Type B pancreatic cell (in vitro differentiated cells): Measurements from ENCODE around the gene CELF4. TPM values are rescaled to one million over a fixed set of nuclear protein-coding genes. Genes with fewer than 3 reads are reported as not detected.
A peak's percentile ranks its signal among the peaks of the same experiment; 100 is the strongest.

Source experiments
- DNase-seq: peaks from one replicate; pipeline ENCODE4 v3.0.0; 2021; ENCODE audit warnings: mixed read lengths; ENCODE audit not compliant: unreplicated experiment; ENCODE audit errors: extremely low spot score
- H3K27ac Mint-ChIP-seq: 2 replicates; pipeline ENCODE4 v1.8.0; 2021; ENCODE audit warnings: mild to moderate bottlenecking, mixed read lengths
- H3K27me3 Mint-ChIP-seq: 2 replicates; pipeline ENCODE4 v1.8.0; 2021; ENCODE audit warnings: mixed read lengths
- H3K36me3 Mint-ChIP-seq: 2 replicates; pipeline ENCODE4 v1.8.0; 2021; ENCODE audit warnings: mixed read lengths
- H3K4me1 Mint-ChIP-seq: one replicate; pipeline ENCODE4 v1.8.0; 2021; ENCODE audit warnings: mixed read lengths; ENCODE audit not compliant: unreplicated experiment
- H3K4me3 Mint-ChIP-seq: 2 replicates; pipeline ENCODE4 v1.8.0; 2021; ENCODE audit warnings: mild to moderate bottlenecking, mixed read lengths
- H3K9me3 Mint-ChIP-seq: 2 replicates; pipeline ENCODE4 v1.8.0; 2021; ENCODE audit warnings: mixed read lengths
- CTCF ChIP-seq: fragments of 200-600 bp; sonication (generic); conservative IDR thresholded peaks from 2 replicates; pipeline ENCODE4 v1.5.0; 2021; ENCODE audit warnings: antibody characterized with exemption, mild to moderate bottlenecking
- total RNA-seq: library from RNA; stranded (reverse); gene quantifications from 2 replicates; pipeline ENCODE4 v1.2.1, GENCODE V29; 2021; ENCODE audit warnings: low replicate concordance

The CELF4 gene
- total RNA-seq, 1 donor from 2014 or later: 9.2 TPM

- Mint-ChIP-seq H3K27me3 (peaks cover 13% of the 10 kb centered on the region), H3K36me3 (no peaks in the 10 kb centered on the region), H3K9me3 (no peaks in the 10 kb centered on the region), H3K4me3 (no peak overlapping the region), H3K27ac (no peak overlapping the region), H3K4me1 (peaks cover 20% of the 10 kb centered on the region)
- DNase-seq: no peak
- no peak for TF ChIP-seq CTCF
These were observed 167.2 kb downstream of the CELF4 start for GRCh38 chr18:37398248-37398920.

- Mint-ChIP-seq H3K4me1 (peaks cover 15% of the 10 kb centered on the region), H3K9me3 (no peaks in the 10 kb centered on the region), H3K4me3 (no peak overlapping the region), H3K27me3 (peaks cover 16% of the 10 kb centered on the region), H3K36me3 (no peaks in the 10 kb centered on the region), H3K27ac (no peak overlapping the region)
- no peak for DNase-seq
- TF ChIP-seq CTCF: no peak
These were observed 167.8 kb downstream of the CELF4 start for GRCh38 chr18:37397814-37398213.

GRCh38 chr18:37396971-37397720 lies 168.5 kb downstream of the CELF4 start:
- H3K4me1 Mint-ChIP-seq: peaks cover 8% of the 10 kb centered on the region
- H3K27ac Mint-ChIP-seq: no peak overlapping the region
- no peak for TF ChIP-seq CTCF
- no peaks in the 10 kb centered on the region for H3K36me3 Mint-ChIP-seq
- no peak for DNase-seq
- H3K4me3 Mint-ChIP-seq: no peak overlapping the region
- H3K9me3 Mint-ChIP-seq: no peaks in the 10 kb centered on the region
- H3K27me3 Mint-ChIP-seq: peaks cover 19% of the 10 kb centered on the region

DNA sequence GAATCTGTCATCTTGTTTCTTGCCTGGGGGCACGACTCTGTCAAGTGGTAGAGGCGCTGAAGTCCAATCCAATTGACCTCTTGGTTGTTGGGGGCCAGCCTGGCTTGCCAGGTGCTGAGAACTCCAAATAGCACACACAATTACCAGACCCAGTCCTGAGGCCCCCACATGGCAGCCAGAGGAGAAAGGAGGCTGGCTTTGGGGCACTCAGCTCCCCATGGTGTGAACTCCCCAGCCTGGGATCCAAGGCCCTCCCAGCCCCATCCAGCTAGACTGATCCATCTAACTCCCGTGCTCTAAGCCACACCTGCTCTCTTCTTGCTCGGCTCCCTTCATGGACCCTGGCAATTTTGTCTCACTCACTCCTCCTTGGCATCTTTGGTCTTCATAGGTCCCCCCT lies 170.0 kb downstream of the CELF4 start:
- Mint-ChIP-seq H3K27ac (no peak overlapping the region), H3K4me3 (peak overlapping the region; percentile 80), H3K36me3 (no peaks in the 10 kb centered on the region), H3K27me3 (peaks cover 22% of the 10 kb centered on the region), H3K4me1 (peaks cover 8% of the 10 kb centered on the region), H3K9me3 (no peaks in the 10 kb centered on the region)
- no peak for DNase-seq
- TF ChIP-seq CTCF: no peak

GRCh38 chr18:37395138-37395537 lies 170.5 kb downstream of the CELF4 start:
- Mint-ChIP-seq H3K9me3 (no peaks in the 10 kb centered on the region), H3K27me3 (peaks cover 22% of the 10 kb centered on the region), H3K4me3 (peak overlapping the region; percentile 80), H3K27ac (peak overlapping the region; percentile 47), H3K36me3 (no peaks in the 10 kb centered on the region), H3K4me1 (peaks cover 8% of the 10 kb centered on the region)
- no peak for TF ChIP-seq CTCF
- no peak for DNase-seq
